ENCODE results near the gene ANGPTL5.
"Not testable (repeated sequence)": the region's sequence is repeated elsewhere in the genome, so short reads cannot be mapped to it uniquely, and the experiment has no call there.

Gene ANGPTL5

GRCh38 chr11:101916422-101916821 lies at the start of gene ANGPTL5:
Gene ANGPTL5 (minus strand): TSS chr11:101916522. CDS start chr11:101907909, 8,613 bp downstream.
- in situ Hi-C loops (cut with MboI; ENCODE audit: low sequenced_read_pairs): no loop called here

- in situ Hi-C loops (cut with MboI; ENCODE audit: low sequenced_read_pairs): not testable (repeated sequence)
Observed at GRCh38 chr11:101964200-101964599, 47.9 kb upstream of the ANGPTL5 start.

GRCh38 chr11:101960231-101960630 lies 43.9 kb upstream of the ANGPTL5 start:
- in situ Hi-C loops (cut with MboI; ENCODE audit: low sequenced_read_pairs): no loop called here

GRCh38 chr11:101955701-101956100 lies 39.4 kb upstream of the ANGPTL5 start:
- in situ Hi-C loops (cut with MboI; ENCODE audit: low sequenced_read_pairs): no loop called here

GRCh38 chr11:101955278-101955677 lies 39.0 kb upstream of the ANGPTL5 start:
- in situ Hi-C loops (cut with MboI; ENCODE audit: low sequenced_read_pairs): no loop called here

GRCh38 chr11:101949680-101950220 lies 33.4 kb upstream of the ANGPTL5 start:
- in situ Hi-C loops (cut with MboI; ENCODE audit: low sequenced_read_pairs): no loop called here

- in situ Hi-C loops (cut with MboI; ENCODE audit: low sequenced_read_pairs): no loop called here
Observed at GRCh38 chr11:101945448-101945847, 29.1 kb upstream of the ANGPTL5 start.

- in situ Hi-C loops (cut with MboI; ENCODE audit: low sequenced_read_pairs): no loop called here
Observed at GRCh38 chr11:101944923-101945322, 28.6 kb upstream of the ANGPTL5 start.

GRCh38 chr11:101940901-101941520 lies 24.7 kb upstream of the ANGPTL5 start:
- in situ Hi-C loops (cut with MboI; ENCODE audit: low sequenced_read_pairs): no loop called here

GRCh38 chr11:101931692-101932091 lies 15.4 kb upstream of the ANGPTL5 start:
- in situ Hi-C loops (cut with MboI; ENCODE audit: low sequenced_read_pairs): no loop called here

- in situ Hi-C loops (cut with MboI; ENCODE audit: low sequenced_read_pairs): no loop called here
Observed at GRCh38 chr11:101929294-101929915, 13.1 kb upstream of the ANGPTL5 start.

- in situ Hi-C loops (cut with MboI; ENCODE audit: low sequenced_read_pairs): no loop called here
Observed at GRCh38 chr11:101923554-101923953, 7.2 kb upstream of the ANGPTL5 start.

- in situ Hi-C loops (cut with MboI; ENCODE audit: low sequenced_read_pairs): no loop called here
Observed at GRCh38 chr11:101920992-101921391, 4.7 kb upstream of the ANGPTL5 start.

GRCh38 chr11:101917226-101917625 lies 904 bp upstream of the ANGPTL5 start:
- in situ Hi-C loops (cut with MboI; ENCODE audit: low sequenced_read_pairs): no loop called here

GRCh38 chr11:101915791-101916291 lies 481 bp downstream of the ANGPTL5 start:
- in situ Hi-C loops (cut with MboI; ENCODE audit: low sequenced_read_pairs): no loop called here

- in situ Hi-C loops (cut with MboI; ENCODE audit: low sequenced_read_pairs): no loop called here
Observed at GRCh38 chr11:101914738-101915426, 1.4 kb downstream of the ANGPTL5 start, which contains the start of gene CEP126. Gene CEP126 (plus strand): TSS chr11:101915010. CDS start chr11:101915285, 275 bp downstream.

- in situ Hi-C loops (cut with MboI; ENCODE audit: low sequenced_read_pairs): no loop called here
Observed at GRCh38 chr11:101914341-101914737, 2.0 kb downstream of the ANGPTL5 start.

- in situ Hi-C loops (cut with MboI; ENCODE audit: low sequenced_read_pairs): no loop called here
Observed at GRCh38 chr11:101913656-101914055, 2.7 kb downstream of the ANGPTL5 start.

- in situ Hi-C loops (cut with MboI; ENCODE audit: low sequenced_read_pairs): no loop called here
Observed at GRCh38 chr11:101912823-101913284, 3.5 kb downstream of the ANGPTL5 start.

GRCh38 chr11:101909087-101909486 lies 7.2 kb downstream of the ANGPTL5 start:
- in situ Hi-C loops (cut with MboI; ENCODE audit: low sequenced_read_pairs): no loop called here

GRCh38 chr11:101907815-101908214 lies 8.5 kb downstream of the ANGPTL5 start:
- in situ Hi-C loops (cut with MboI; ENCODE audit: low sequenced_read_pairs): no loop called here
